Fibroblast of skin of back (primary cell): Measurements from ENCODE around the gene COL4A4.
"Not testable (repeated sequence)": the region's sequence is repeated elsewhere in the genome, so short reads cannot be mapped to it uniquely, and the experiment has no call there.

Experiments
- DNase-seq: peaks from one replicate; pipeline ENCODE4 v3.0.0-alpha.2; 2013

Gene COL4A4

GRCh38 chr2:227106845-227107759, 56.9 kb downstream of the COL4A4 start:
- DNase-seq, result peak; percentile 56

GRCh38 chr2:227103583-227103982, 60.4 kb downstream of the COL4A4 start:
- no peak for DNase-seq

GRCh38 chr2:227099340-227099739, 64.7 kb downstream of the COL4A4 start:
- no peak for DNase-seq

GRCh38 chr2:227098162-227098515, 65.9 kb downstream of the COL4A4 start:
- DNase-seq, result no peak

GRCh38 chr2:227097495-227098161, 66.4 kb downstream of the COL4A4 start:
- DNase-seq, result no peak

- DNase-seq, result no peak
Measured at GRCh38 chr2:227095346-227095745, 68.7 kb downstream of the COL4A4 start.

GRCh38 chr2:227082286-227082685, 81.7 kb downstream of the COL4A4 start:
- DNase-seq, result no peak

GRCh38 chr2:227079726-227080125, 84.3 kb downstream of the COL4A4 start:
- no peak for DNase-seq

- DNase-seq, result not testable (repeated sequence)
Measured at GRCh38 chr2:227065065-227065464, 98.9 kb downstream of the COL4A4 start.

- no peak for DNase-seq
Measured at GRCh38 chr2:227058888-227059399, 105.1 kb downstream of the COL4A4 start.

GRCh38 chr2:227057743-227058447, 106.1 kb downstream of the COL4A4 start:
- DNase-seq, result no peak

- DNase-seq, result no peak
Measured at GRCh38 chr2:227057060-227057459, 106.9 kb downstream of the COL4A4 start.

GRCh38 chr2:227054006-227054405, 110.0 kb downstream of the COL4A4 start:
- DNase-seq, result no peak

GRCh38 chr2:227052879-227053278, 111.1 kb downstream of the COL4A4 start:
- no peak for DNase-seq

- no peak for DNase-seq
Measured at GRCh38 chr2:227043981-227044380, 120.0 kb downstream of the COL4A4 start.

- DNase-seq, result no peak
Measured at GRCh38 chr2:227038550-227039189, 125.3 kb downstream of the COL4A4 start.

- no peak for DNase-seq
Measured at GRCh38 chr2:227036527-227036926, 127.5 kb downstream of the COL4A4 start.

GRCh38 chr2:227035711-227036367, 128.2 kb downstream of the COL4A4 start:
- no peak for DNase-seq

- DNase-seq, result peak; percentile 16
Measured at GRCh38 chr2:227033471-227034148, 130.4 kb downstream of the COL4A4 start.

GRCh38 chr2:227031379-227031778, 132.6 kb downstream of the COL4A4 start:
- DNase-seq, result no peak

- no peak for DNase-seq
Measured at GRCh38 chr2:227030789-227031188, 133.2 kb downstream of the COL4A4 start.
